Brain microvascular endothelial cell (primary cell): ENCODE data around the gene SPRED2.

Experiments
- DNase-seq: peaks from one replicate; pipeline ENCODE4 v3.0.0-alpha.2; 2020
- H3K27ac ChIP-seq: fragments of 250-450 bp; sonication (Bioruptor Pico); 2 replicates; pipeline ENCODE4 v1.5.1; 2020; ENCODE audit warnings: mild to moderate bottlenecking, moderate library complexity
- H3K27me3 ChIP-seq: fragments of 250-450 bp; sonication (Bioruptor Pico); replicated peaks from 2 replicates; pipeline ENCODE4 v1.5.1; 2020; ENCODE audit warnings: mild to moderate bottlenecking
- H3K36me3 ChIP-seq: fragments of 250-450 bp; sonication (Bioruptor Pico); replicated peaks from 2 replicates; pipeline ENCODE4 v1.5.1; 2020; ENCODE audit warnings: mild to moderate bottlenecking
- H3K4me3 ChIP-seq: 2 replicates; pipeline ENCODE4 v1.5.1; 2011; ENCODE audit warnings: low read depth, mild to moderate bottlenecking, control low read depth, low read length, moderate library complexity
- CTCF ChIP-seq: IDR thresholded peaks from 2 replicates; pipeline ENCODE4 v1.5.1; 2011; ENCODE audit warnings: low read depth, mild to moderate bottlenecking, moderate library complexity, low read length, control low read depth, inconsistent platforms; ENCODE audit errors: missing control alignments
- in situ Hi-C: cut with HindIII; loops from 2 replicates; pipeline ENCODE4 v1.10.0; 2017; ENCODE audit warnings: low sequenced_read_pairs, low pct_ligation_motif_present

SPRED2 gene

GRCh38 chr2:65416321-65416720 is 16.1 kb downstream of the SPRED2 start:
- in situ Hi-C loops, result no loop called here
- no peaks in the 10 kb centered on the region for H3K36me3 ChIP-seq
- H3K4me3 ChIP-seq, result no peak overlapping the region
- H3K27me3 ChIP-seq, result no peaks in the 10 kb centered on the region
- no peak overlapping the region for H3K27ac ChIP-seq
- TF ChIP-seq CTCF, result no peak
- no peak for DNase-seq

- TF ChIP-seq CTCF, result no peak
- no peak for DNase-seq
- no peak overlapping the region for H3K4me3 ChIP-seq
- in situ Hi-C loops, result no loop called here
- H3K27me3 ChIP-seq, result no peaks in the 10 kb centered on the region
- H3K36me3 ChIP-seq, result no peaks in the 10 kb centered on the region
- H3K27ac ChIP-seq, result no peak overlapping the region
These were observed 17.3 kb downstream of the SPRED2 start for GRCh38 chr2:65415091-65415490.

- H3K27me3 ChIP-seq, result no peaks in the 10 kb centered on the region
- H3K36me3 ChIP-seq, result no peaks in the 10 kb centered on the region
- in situ Hi-C loops, result no loop called here
- no peak overlapping the region for H3K4me3 ChIP-seq
- no peak for TF ChIP-seq CTCF
- no peak overlapping the region for H3K27ac ChIP-seq
- no peak for DNase-seq
These were observed 18.8 kb downstream of the SPRED2 start for GRCh38 chr2:65413610-65414009.

- H3K27ac ChIP-seq, result no peak overlapping the region
- H3K27me3 ChIP-seq, result no peaks in the 10 kb centered on the region
- H3K36me3 ChIP-seq, result no peaks in the 10 kb centered on the region
- no peak for DNase-seq
- no peak for TF ChIP-seq CTCF
- H3K4me3 ChIP-seq, result no peak overlapping the region
- in situ Hi-C loops, result no loop called here
These were observed 19.3 kb downstream of the SPRED2 start for GRCh38 chr2:65413106-65413505.

- in situ Hi-C loops, result no loop called here
- no peaks in the 10 kb centered on the region for H3K36me3 ChIP-seq
- H3K4me3 ChIP-seq, result no peak overlapping the region
- DNase-seq, result no peak
- H3K27me3 ChIP-seq, result no peaks in the 10 kb centered on the region
- no peak for TF ChIP-seq CTCF
- H3K27ac ChIP-seq, result no peak overlapping the region
These were observed 21.2 kb downstream of the SPRED2 start for GRCh38 chr2:65411056-65411795.

GRCh38 chr2:65409045-65409444 is 23.4 kb downstream of the SPRED2 start:
- no peak for TF ChIP-seq CTCF
- Histone ChIP-seq H3K36me3 (no peaks in the 10 kb centered on the region), H3K27ac (no peak overlapping the region), H3K4me3 (no peak overlapping the region), H3K27me3 (no peaks in the 10 kb centered on the region)
- DNase-seq, result no peak
- in situ Hi-C loops, result no loop called here
